ENCODE data around the gene MIEF1. TPM values are rescaled to one million over a fixed set of nuclear protein-coding genes. Genes with fewer than 3 reads are reported as not detected.

Gene MIEF1
- 19.7 TPM for total RNA-seq

- peak; percentile 73 to 95 (median 95) for DNase-seq (ENCODE audit: low read depth in 2 of 3, low spot score in 2 of 3)
These were observed at the start of gene MIEF1 for GRCh38 chr22:39502109-39502788. TSS of gene MIEF1 (plus strand) at chr22:39502290. CDS start at chr22:39511295, 9,005 bp downstream.

- no peak for DNase-seq (ENCODE audit: low read depth in 2 of 3, low spot score in 2 of 3)
These were observed 49.4 kb upstream of the MIEF1 start for GRCh38 chr22:39452740-39453040.

- DNase-seq (ENCODE audit: low read depth in 2 of 3, low spot score in 2 of 3), result no peak
These were observed 48.2 kb upstream of the MIEF1 start for GRCh38 chr22:39453765-39454378.

- peak in 1 of 3 donors; percentile 42 for DNase-seq (ENCODE audit: low read depth in 2 of 3, low spot score in 2 of 3)
These were observed 47.7 kb upstream of the MIEF1 start for GRCh38 chr22:39454385-39454871.

GRCh38 chr22:39456522-39457197 lies 45.4 kb upstream of the MIEF1 start, which contains the start of gene MGAT3:
TSS of gene MGAT3 (plus strand) at chr22:39457012. CDS start at chr22:39487348, 30,336 bp downstream.
- DNase-seq (ENCODE audit: low read depth in 2 of 3, low spot score in 2 of 3), result no peak

- DNase-seq (ENCODE audit: low read depth in 2 of 3, low spot score in 2 of 3), result no peak
These were observed 44.9 kb upstream of the MIEF1 start for GRCh38 chr22:39457198-39457555.

- no peak for DNase-seq (ENCODE audit: low read depth in 2 of 3, low spot score in 2 of 3)
These were observed 44.3 kb upstream of the MIEF1 start for GRCh38 chr22:39457556-39458443.

GRCh38 chr22:39458444-39459083 lies 43.5 kb upstream of the MIEF1 start:
- DNase-seq (ENCODE audit: low read depth in 2 of 3, low spot score in 2 of 3), result no peak

GRCh38 chr22:39459681-39460080 lies 42.4 kb upstream of the MIEF1 start:
- DNase-seq (ENCODE audit: low read depth in 2 of 3, low spot score in 2 of 3), result no peak

GRCh38 chr22:39462443-39463221 lies 39.5 kb upstream of the MIEF1 start:
- peak in 2 of 3 donors; percentile 75 to 87 for DNase-seq (ENCODE audit: low read depth in 2 of 3, low spot score in 2 of 3)

- DNase-seq (ENCODE audit: low read depth in 2 of 3, low spot score in 2 of 3), result no peak
These were observed 38.8 kb upstream of the MIEF1 start for GRCh38 chr22:39463277-39463676.

- no peak for DNase-seq (ENCODE audit: low read depth in 2 of 3, low spot score in 2 of 3)
These were observed 38.1 kb upstream of the MIEF1 start for GRCh38 chr22:39463931-39464390.

- no peak for DNase-seq (ENCODE audit: low read depth in 2 of 3, low spot score in 2 of 3)
These were observed 35.7 kb upstream of the MIEF1 start for GRCh38 chr22:39466228-39467006.

GRCh38 chr22:39467390-39467895 lies 34.6 kb upstream of the MIEF1 start:
- DNase-seq (ENCODE audit: low read depth in 2 of 3, low spot score in 2 of 3), result no peak

GRCh38 chr22:39468487-39469325 lies 33.4 kb upstream of the MIEF1 start:
- DNase-seq (ENCODE audit: low read depth in 2 of 3, low spot score in 2 of 3), result peak in 1 of 3 donors; percentile 34

- no peak for DNase-seq (ENCODE audit: low read depth in 2 of 3, low spot score in 2 of 3)
These were observed 32.8 kb upstream of the MIEF1 start for GRCh38 chr22:39469326-39469680.

- DNase-seq (ENCODE audit: low read depth in 2 of 3, low spot score in 2 of 3), result no peak
These were observed 32.2 kb upstream of the MIEF1 start for GRCh38 chr22:39469681-39470450.
